Astrocyte of the cerebellum (primary cell): ENCODE results near the gene ATP5F1D.

Experiments used
- DNase-seq: peaks from one replicate; pipeline ENCODE4 v3.0.0-alpha.2; 2011; ENCODE audit warnings: low read depth
- H3K4me3 ChIP-seq: 2 replicates; pipeline ENCODE4 v1.5.1; 2011; ENCODE audit warnings: mild to moderate bottlenecking, low read depth, low read length, moderate library complexity
- CTCF ChIP-seq: IDR thresholded peaks from 2 replicates; pipeline ENCODE4 v1.5.1; 2012; ENCODE audit warnings: low read length, low read depth, moderate library complexity, mild to moderate bottlenecking; ENCODE audit errors: missing control alignments
- in situ Hi-C: cut with HindIII; loops from 2 replicates; pipeline ENCODE4 v1.10.0; 2017; ENCODE audit warnings: low sequenced_read_pairs

ATP5F1D gene

GRCh38 chr19:1249990-1250436, 8.5 kb downstream of the ATP5F1D start:
- DNase-seq, result no peak
- in situ Hi-C loops, result no loop called here
- TF ChIP-seq CTCF, result no peak
- peak overlapping the region; percentile 77 for H3K4me3 ChIP-seq

- in situ Hi-C loops, result no loop called here
- no peak for TF ChIP-seq CTCF
These were observed 9.1 kb downstream of the ATP5F1D start for GRCh38 chr19:1250437-1251260.

GRCh38 chr19:1251330-1252220, 10.0 kb downstream of the ATP5F1D start:
- no peak for TF ChIP-seq CTCF
- in situ Hi-C loops, result no loop called here
- H3K4me3 ChIP-seq, result peak overlapping the region; percentile 77
- DNase-seq, result no peak

More at GRCh38 chr19:1250437-1251260, 9.1 kb downstream of the ATP5F1D start:
- H3K4me3 ChIP-seq, result peak overlapping the region; percentile 77
- DNase-seq, result no peak

- in situ Hi-C loops, result no loop called here
- peak overlapping the region; percentile 77 for H3K4me3 ChIP-seq
- no peak for TF ChIP-seq CTCF
- no peak for DNase-seq
These were observed 10.8 kb downstream of the ATP5F1D start for GRCh38 chr19:1252221-1252820.

GRCh38 chr19:1252821-1253513, 11.4 kb downstream of the ATP5F1D start:
- peak overlapping the region; percentile 77 for H3K4me3 ChIP-seq
- in situ Hi-C loops, result no loop called here
- TF ChIP-seq CTCF, result peak; percentile 11
- DNase-seq, result peak; percentile 88
